H9 (cell line): ENCODE measurements around the gene RASGRF2. TPM values are rescaled to one million over a fixed set of nuclear protein-coding genes. Genes with fewer than 3 reads are reported as not detected.
"Not testable (repeated sequence)": the region's sequence is repeated elsewhere in the genome, so short reads cannot be mapped to it uniquely, and the experiment has no call there.

Experiments used
- DNase-seq: peaks from one replicate; pipeline ENCODE4 v3.0.0-alpha.2; 2017
- H2AFZ ChIP-seq: one replicate; pipeline ENCODE4 v1.6.1; 2013; ENCODE audit warnings: mild to moderate bottlenecking, low read length, control low read depth, moderate library complexity
- H2AK5ac ChIP-seq: 2 replicates; pipeline ENCODE4 v1.6.1; 2013; ENCODE audit warnings: low read length, control low read depth, mixed read lengths; ENCODE audit not compliant: insufficient read length
- H2BK120ac ChIP-seq: one replicate; pipeline ENCODE4 v1.6.1; 2013; ENCODE audit warnings: low read depth, mild to moderate bottlenecking, low read length, control low read depth, inconsistent platforms; ENCODE audit not compliant: poor library complexity, severe bottlenecking
- H2BK12ac ChIP-seq: 2 replicates; pipeline ENCODE4 v1.6.1; 2013; ENCODE audit warnings: low read length, control low read depth, mixed read lengths, low read depth; ENCODE audit not compliant: insufficient read length
- H2BK15ac ChIP-seq: 2 replicates; pipeline ENCODE4 v1.6.1; 2013; ENCODE audit warnings: low read depth, low read length, control low read depth
- H2BK20ac ChIP-seq: one replicate; pipeline ENCODE4 v1.6.1; 2013; ENCODE audit warnings: low read depth, mild to moderate bottlenecking, low read length, control low read depth, inconsistent platforms; ENCODE audit not compliant: poor library complexity, severe bottlenecking
- H2BK5ac ChIP-seq: 2 replicates; pipeline ENCODE4 v1.6.1; 2013; ENCODE audit warnings: low read length, control low read depth, mixed read lengths; ENCODE audit not compliant: insufficient read length
- H3K14ac ChIP-seq: 2 replicates; pipeline ENCODE4 v1.6.1; 2013; ENCODE audit warnings: low read length, control low read depth; ENCODE audit not compliant: insufficient read depth
- H3K18ac ChIP-seq: 2 replicates; pipeline ENCODE4 v1.6.1; 2013; ENCODE audit warnings: low read depth, mild to moderate bottlenecking, mixed read lengths, low read length, control low read depth; ENCODE audit not compliant: insufficient read length
- H3K23ac ChIP-seq: 2 replicates; pipeline ENCODE4 v1.6.1; 2013; ENCODE audit warnings: low read length, control low read depth, mixed read lengths, low read depth; ENCODE audit not compliant: insufficient read length
- H3K23me2 ChIP-seq: 2 replicates; pipeline ENCODE4 v1.6.1; 2013; ENCODE audit warnings: low read depth, mild to moderate bottlenecking, mixed read lengths, low read length, control low read depth; ENCODE audit not compliant: insufficient read length, poor library complexity, severe bottlenecking
- H3K27ac ChIP-seq: 2 replicates; pipeline ENCODE4 v1.5.1; 2013; ENCODE audit warnings: low read length, control low read depth, mixed read lengths, low read depth; ENCODE audit not compliant: insufficient read length
- H3K27me3 ChIP-seq: 2 replicates; pipeline ENCODE4 v1.6.1; 2013; ENCODE audit warnings: low read length, control low read depth, inconsistent platforms; ENCODE audit not compliant: insufficient read depth
- H3K4ac ChIP-seq: 2 replicates; pipeline ENCODE4 v1.6.1; 2013; ENCODE audit warnings: low read depth, mild to moderate bottlenecking, control low read depth, inconsistent platforms, low read length, moderate library complexity
- H3K4me1 ChIP-seq: 2 replicates; pipeline ENCODE4 v1.6.1; 2013; ENCODE audit warnings: low read length, control low read depth, inconsistent platforms; ENCODE audit not compliant: insufficient read depth
- H3K4me2 ChIP-seq: 2 replicates; pipeline ENCODE4 v1.6.1; 2013; ENCODE audit warnings: low read length, control low read depth, mixed read lengths; ENCODE audit not compliant: insufficient read length, insufficient read depth
- H3K56ac ChIP-seq: 2 replicates; pipeline ENCODE4 v1.6.1; 2013; ENCODE audit warnings: low read depth, mild to moderate bottlenecking, mixed read lengths, low read length, control low read depth; ENCODE audit not compliant: insufficient read length
- H3K79me1 ChIP-seq: 2 replicates; pipeline ENCODE4 v1.6.1; 2013; ENCODE audit warnings: low read depth, mild to moderate bottlenecking, moderate library complexity, low read length, control low read depth, inconsistent platforms; ENCODE audit not compliant: insufficient read depth, poor library complexity, severe bottlenecking
- H3K79me2 ChIP-seq: 2 replicates; pipeline ENCODE4 v1.6.1; 2013; ENCODE audit warnings: low read length, control low read depth, inconsistent platforms; ENCODE audit not compliant: insufficient read depth
- H3K9ac ChIP-seq: 2 replicates; pipeline ENCODE4 v1.6.1; 2013; ENCODE audit warnings: low read length, control low read depth, mixed read lengths; ENCODE audit not compliant: insufficient read length; ENCODE audit errors: extremely low read depth
- H3K9me3 ChIP-seq: one replicate; pipeline ENCODE4 v1.6.1; 2013; ENCODE audit warnings: low read depth, low read length, inconsistent platforms; ENCODE audit not compliant: control insufficient read depth
- H3T11ph ChIP-seq: one replicate; pipeline ENCODE4 v1.6.1; 2013; ENCODE audit warnings: mild to moderate bottlenecking, low read length, control low read depth, inconsistent platforms
- H4K20me1 ChIP-seq: one replicate; pipeline ENCODE4 v1.6.1; 2013; ENCODE audit not compliant: control insufficient read depth, insufficient read length, insufficient read depth
- H4K5ac ChIP-seq: 2 replicates; pipeline ENCODE4 v1.6.1; 2013; ENCODE audit warnings: low read depth, mild to moderate bottlenecking, mixed read lengths, low read length, control low read depth; ENCODE audit not compliant: insufficient read length
- H4K8ac ChIP-seq: replicated peaks from 2 replicates; pipeline ENCODE4 v1.6.1; 2013; ENCODE audit warnings: low read length, control low read depth, mixed read lengths, low read depth; ENCODE audit not compliant: insufficient read length
- H4K91ac ChIP-seq: 2 replicates; pipeline ENCODE4 v1.6.1; 2013; ENCODE audit warnings: low read depth, mild to moderate bottlenecking, moderate library complexity, mixed read lengths, low read length, control low read depth; ENCODE audit not compliant: insufficient read length
- H3K27ac Mint-ChIP-seq, 3 experiments: 2 replicates in 2 of 3; 3 replicates in 1 of 3; pipeline ENCODE4 v1.8.0; 2020 to 2021; ENCODE audit warnings: mixed read lengths in 3 of 3, mild to moderate bottlenecking in 1 of 3, moderate library complexity in 1 of 3
- H3K27me3 Mint-ChIP-seq: 2 replicates; pipeline ENCODE4 v1.8.0; 2021; ENCODE audit warnings: low read depth, mild to moderate bottlenecking, moderate library complexity, mixed read lengths
- H3K36me3 Mint-ChIP-seq, 3 experiments: 2 replicates in 2 of 3; 3 replicates in 1 of 3; pipeline ENCODE4 v1.8.0; 2020 to 2021; ENCODE audit warnings: low read depth in 3 of 3, mixed read lengths in 3 of 3; ENCODE audit not compliant: insufficient read depth in 1 of 3
- H3K4me1 Mint-ChIP-seq, 2 experiments: 2 replicates each; pipeline ENCODE4 v1.8.0; 2020; ENCODE audit warnings: mixed read lengths in 2 of 2
- H3K4me3 Mint-ChIP-seq, 2 experiments: 2 replicates in 1 of 2; 3 replicates in 1 of 2; pipeline ENCODE4 v1.8.0; 2020 to 2021; ENCODE audit warnings: mild to moderate bottlenecking in 2 of 2, mixed read lengths in 2 of 2, moderate library complexity in 1 of 2
- H3K9me3 Mint-ChIP-seq, 2 experiments: 2 replicates in 1 of 2; 3 replicates in 1 of 2; pipeline ENCODE4 v1.8.0; 2020; ENCODE audit warnings: mild to moderate bottlenecking in 2 of 2, mixed read lengths in 2 of 2, moderate library complexity in 1 of 2
- WGBS: extraction: QIAGEN DNeasy Blood & Tissue Kit; methylation state at CpG from one replicate; pipeline ENCODE4 v1.1.7; 2013; ENCODE audit warnings: missing lambda C conversion rate, low lambda C conversion rate, mixed read lengths; ENCODE audit not compliant: insufficient read length; ENCODE audit errors: extremely low coverage; 5-methylcytosine and 5-hydroxymethylcytosine counted together
- total RNA-seq: library from RNA; stranded (reverse); gene quantifications from 2 replicates; pipeline ENCODE4 v1.2.1, GENCODE V29; 2021
- TF ChIP-seq, protein P1 (sequence below): fragments of 200-600 bp; sonication (generic); conservative IDR thresholded peaks from 3 replicates; pipeline ENCODE4 v1.8.0; 2021; ENCODE audit warnings: antibody characterized with exemption, mild to moderate bottlenecking

RASGRF2 gene
- total RNA-seq, 1 experiment from 2014 or later = 13.5 TPM

DNA sequence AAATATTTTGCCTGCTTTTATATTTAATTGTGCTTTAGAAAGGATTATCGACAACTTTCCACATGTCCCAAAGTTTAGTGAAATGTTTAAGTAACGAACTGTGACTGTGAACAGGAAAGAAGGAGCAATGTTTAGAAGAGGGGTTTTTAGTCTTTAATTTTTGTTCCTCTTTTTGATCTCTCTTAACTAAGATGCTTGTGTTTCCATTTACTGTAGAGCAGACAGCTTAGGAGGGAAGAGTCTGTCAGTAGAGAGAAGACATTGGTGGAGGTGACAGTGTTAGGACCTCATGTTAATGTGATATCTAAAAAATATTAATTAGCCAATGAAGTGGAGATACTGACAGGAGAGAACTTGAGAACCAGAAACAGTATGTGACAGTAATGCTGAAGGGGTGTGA is 92.2 kb downstream of the RASGRF2 start:
- Histone ChIP-seq H2BK5ac (no peak overlapping the region), H2AFZ (no peak overlapping the region), H2BK20ac (no peak overlapping the region), H2BK12ac (no peak overlapping the region), H3K23ac (no peak overlapping the region), H4K8ac (no peak overlapping the region), H3K9ac (no peak overlapping the region), H3K23me2 (no peaks in the 10 kb centered on the region), H3K4ac (no peak overlapping the region), H3K4me2 (no peak overlapping the region), H4K5ac (no peak overlapping the region), H4K20me1 (no peaks in the 10 kb centered on the region), H3K79me2 (no peaks in the 10 kb centered on the region), H2AK5ac (no peak overlapping the region), H4K91ac (no peak overlapping the region), H3K27me3 (no peaks in the 10 kb centered on the region), H3K14ac (no peak overlapping the region), H3K79me1 (no peaks in the 10 kb centered on the region), H3T11ph (no peak overlapping the region), H3K9me3 (no peaks in the 10 kb centered on the region), H3K4me1 (no peaks in the 10 kb centered on the region), H2BK15ac (no peak overlapping the region), H3K18ac (no peak overlapping the region), H3K27ac (no peak overlapping the region), H2BK120ac (no peak overlapping the region), H3K56ac (no peak overlapping the region)
- WGBS = no CpG with 5 or more reads among the region's 2 CpGs
- peaks cover 2 to 3% of the 10 kb centered on the region in 2 experiments; a peak in 3 of 5 replicates for H3K9me3 Mint-ChIP-seq
- peaks cover 0 to 9% (median 5%) of the 10 kb centered on the region in 3 experiments; a peak in 5 of 7 replicates for H3K36me3 Mint-ChIP-seq
- TF ChIP-seq, protein P1, sequence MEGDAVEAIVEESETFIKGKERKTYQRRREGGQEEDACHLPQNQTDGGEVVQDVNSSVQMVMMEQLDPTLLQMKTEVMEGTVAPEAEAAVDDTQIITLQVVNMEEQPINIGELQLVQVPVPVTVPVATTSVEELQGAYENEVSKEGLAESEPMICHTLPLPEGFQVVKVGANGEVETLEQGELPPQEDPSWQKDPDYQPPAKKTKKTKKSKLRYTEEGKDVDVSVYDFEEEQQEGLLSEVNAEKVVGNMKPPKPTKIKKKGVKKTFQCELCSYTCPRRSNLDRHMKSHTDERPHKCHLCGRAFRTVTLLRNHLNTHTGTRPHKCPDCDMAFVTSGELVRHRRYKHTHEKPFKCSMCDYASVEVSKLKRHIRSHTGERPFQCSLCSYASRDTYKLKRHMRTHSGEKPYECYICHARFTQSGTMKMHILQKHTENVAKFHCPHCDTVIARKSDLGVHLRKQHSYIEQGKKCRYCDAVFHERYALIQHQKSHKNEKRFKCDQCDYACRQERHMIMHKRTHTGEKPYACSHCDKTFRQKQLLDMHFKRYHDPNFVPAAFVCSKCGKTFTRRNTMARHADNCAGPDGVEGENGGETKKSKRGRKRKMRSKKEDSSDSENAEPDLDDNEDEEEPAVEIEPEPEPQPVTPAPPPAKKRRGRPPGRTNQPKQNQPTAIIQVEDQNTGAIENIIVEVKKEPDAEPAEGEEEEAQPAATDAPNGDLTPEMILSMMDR = no peak
- no peak for DNase-seq
- H3K27me3 Mint-ChIP-seq = no peaks in the 10 kb centered on the region
- no peak overlapping the region for H3K4me3 Mint-ChIP-seq
- H3K4me1 Mint-ChIP-seq = no peaks in the 10 kb centered on the region; a peak in 2 of 4 replicates
- no peak overlapping the region for H3K27ac Mint-ChIP-seq

DNA sequence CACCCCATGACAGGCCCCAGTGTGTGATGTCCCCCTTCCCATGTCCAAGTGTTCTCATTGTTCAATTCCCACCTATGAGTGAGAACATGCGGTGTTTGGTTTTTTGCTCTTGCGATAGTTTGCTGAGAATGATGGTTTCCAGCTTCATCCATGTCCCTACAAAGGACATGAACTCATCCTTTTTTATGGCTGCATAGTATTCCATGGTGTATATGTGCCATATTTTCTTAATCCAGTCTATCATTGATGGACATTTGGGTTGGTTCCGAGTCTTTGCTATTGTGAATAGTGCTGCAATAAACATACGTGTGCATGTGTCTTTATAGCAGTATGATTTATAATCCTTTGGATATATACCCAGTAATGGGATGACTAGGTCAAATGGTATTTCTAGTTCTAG is 93.1 kb downstream of the RASGRF2 start:
- not testable (repeated sequence) for H3K36me3 Mint-ChIP-seq, H2BK12ac ChIP-seq, H3K4me2 ChIP-seq, H2BK20ac ChIP-seq, H3K27ac Mint-ChIP-seq, H3K56ac ChIP-seq, H3K27ac ChIP-seq, H3K14ac ChIP-seq, H3K23ac ChIP-seq, H3K79me2 ChIP-seq, H3K79me1 ChIP-seq, H2BK15ac ChIP-seq, H3K27me3 ChIP-seq, H3K4me1 ChIP-seq, DNase-seq, H4K8ac ChIP-seq, H2BK5ac ChIP-seq, H2AFZ ChIP-seq, H3K4me1 Mint-ChIP-seq, H4K20me1 ChIP-seq, H4K91ac ChIP-seq, H3K27me3 Mint-ChIP-seq, H3K9me3 Mint-ChIP-seq, H3K9ac ChIP-seq, H3K4me3 Mint-ChIP-seq, H3K23me2 ChIP-seq, H2AK5ac ChIP-seq, H3K9me3 ChIP-seq, H3K4ac ChIP-seq, H3K18ac ChIP-seq, H4K5ac ChIP-seq, H2BK120ac ChIP-seq, H3T11ph ChIP-seq
- no CpG with 5 or more reads among the region's 4 CpGs for WGBS
